OCI-LY1 (cell line): ENCODE measurements around the gene KLHL29.

Experiments
- H2AFZ ChIP-seq: fragments of 200-600 bp; sonication (generic), shearing (Covaris generic); 2 replicates; pipeline ENCODE4 v1.6.0; 2014; ENCODE audit warnings: antibody characterized with exemption, mild to moderate bottlenecking, low read length
- H3F3A ChIP-seq: fragments of 200-600 bp; sonication (generic), shearing (Covaris generic); 2 replicates; pipeline ENCODE4 v1.6.0; 2014; ENCODE audit warnings: mild to moderate bottlenecking, antibody characterized with exemption, low read length, moderate library complexity; ENCODE audit not compliant: insufficient read depth
- H3K27ac ChIP-seq: fragments of 200-600 bp; sonication (generic); 2 replicates; pipeline ENCODE4 v1.5.1; 2014; ENCODE audit warnings: low read length, mixed run types, mild to moderate bottlenecking, low read depth; ENCODE audit not compliant: poor library complexity, severe bottlenecking
- H3K27me3 ChIP-seq: fragments of 200-600 bp; sonication (generic); 2 replicates; pipeline ENCODE4 v1.6.0; 2014; ENCODE audit warnings: antibody characterized with exemption, mild to moderate bottlenecking, low read length, moderate library complexity; ENCODE audit not compliant: insufficient read depth
- H3K36me3 ChIP-seq: fragments of 200-600 bp; sonication (generic); 2 replicates; pipeline ENCODE4 v1.6.1; 2014; ENCODE audit warnings: mild to moderate bottlenecking, antibody characterized with exemption, low read length, moderate library complexity, mixed read lengths; ENCODE audit not compliant: insufficient read depth
- H3K4me1 ChIP-seq: fragments of 200-600 bp; sonication (generic); 2 replicates; pipeline ENCODE4 v1.5.1; 2014; ENCODE audit warnings: mild to moderate bottlenecking, low read length, moderate library complexity; ENCODE audit not compliant: insufficient read depth, severe bottlenecking
- H3K4me2 ChIP-seq: fragments of 200-600 bp; sonication (generic), shearing (Covaris generic); 2 replicates; pipeline ENCODE4 v1.6.1; 2014; ENCODE audit warnings: low read length
- H3K4me3 ChIP-seq: fragments of 200-600 bp; sonication (generic); 2 replicates; pipeline ENCODE4 v1.5.1; 2014; ENCODE audit warnings: low read length, low read depth, mild to moderate bottlenecking, mixed read lengths; ENCODE audit not compliant: poor library complexity, severe bottlenecking
- H3K79me2 ChIP-seq: fragments of 200-600 bp; shearing (Covaris generic); 2 replicates; pipeline ENCODE4 v1.6.1; 2016; ENCODE audit warnings: mixed run types, low read length, mixed read lengths; ENCODE audit not compliant: insufficient read depth
- H3K9ac ChIP-seq: fragments of 200-600 bp; sonication (generic), shearing (Covaris generic); 2 replicates; pipeline ENCODE4 v1.6.1; 2014; ENCODE audit warnings: mild to moderate bottlenecking, low read length, mixed read lengths
- H3K9me2 ChIP-seq: fragments of 200-600 bp; sonication (generic), shearing (Covaris generic); 2 replicates; pipeline ENCODE4 v1.6.1; 2014; ENCODE audit warnings: low read depth, mild to moderate bottlenecking, low read length, mixed read lengths
- H3K9me3 ChIP-seq: fragments of 200-600 bp; shearing (Covaris generic); 2 replicates; pipeline ENCODE4 v1.6.1; 2014; ENCODE audit warnings: low read length, mixed read lengths
- H4K20me1 ChIP-seq: fragments of 200-600 bp; sonication (generic), shearing (Covaris generic); 2 replicates; pipeline ENCODE4 v1.6.0; 2016; ENCODE audit warnings: mild to moderate bottlenecking, low read length; ENCODE audit not compliant: insufficient read depth
- EZH2 ChIP-seq: fragments of 200-600 bp; sonication (generic), shearing (Covaris generic); IDR thresholded peaks from 2 replicates; pipeline ENCODE4 v1.8.0; 2017; ENCODE audit warnings: borderline replicate concordance, mixed run types, mild to moderate bottlenecking, antibody characterized with exemption, low read length, moderate library complexity, mixed read lengths
- TF ChIP-seq, protein P1 (sequence below): fragments of 200-600 bp; sonication (generic), shearing (Covaris generic); IDR thresholded peaks from 2 replicates; pipeline ENCODE4 v1.5.1; 2017; ENCODE audit warnings: mild to moderate bottlenecking, antibody characterized with exemption, low read length, moderate library complexity, mixed read lengths

KLHL29 gene

DNA sequence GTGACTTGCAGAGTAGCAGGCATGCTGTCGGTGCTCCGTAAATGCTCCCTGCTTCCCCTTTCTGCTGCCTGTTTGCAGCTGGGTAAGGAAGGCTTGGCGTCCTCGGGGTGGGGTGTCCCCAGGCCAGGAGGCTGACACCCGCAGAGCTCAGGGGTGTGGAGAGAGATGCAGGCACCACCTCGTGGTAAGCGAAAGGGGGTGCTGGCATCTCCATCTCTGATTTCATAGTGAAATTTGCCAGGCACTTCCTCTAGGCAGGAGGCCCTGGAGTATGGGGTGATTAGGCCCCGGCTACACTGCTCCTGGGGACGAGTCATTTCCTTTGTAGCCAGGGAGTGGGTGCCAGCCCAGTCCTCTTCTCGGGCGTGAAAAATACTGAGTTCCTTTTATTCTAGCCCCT lies 160.4 kb downstream of the KLHL29 start:
- Histone ChIP-seq H3K4me2 (no peak overlapping the region), H3K36me3 (no peaks in the 10 kb centered on the region), H3K27ac (no peak overlapping the region), H3K79me2 (no peaks in the 10 kb centered on the region), H3K4me1 (no peaks in the 10 kb centered on the region), H2AFZ (no peak overlapping the region), H3F3A (no peaks in the 10 kb centered on the region), H4K20me1 (no peaks in the 10 kb centered on the region), H3K27me3 (no peaks in the 10 kb centered on the region), H3K9ac (no peak overlapping the region), H3K9me2 (no peaks in the 10 kb centered on the region), H3K9me3 (no peaks in the 10 kb centered on the region), H3K4me3 (no peak overlapping the region)
- no peak for TF ChIP-seq EZH2
- TF ChIP-seq, protein P1, sequence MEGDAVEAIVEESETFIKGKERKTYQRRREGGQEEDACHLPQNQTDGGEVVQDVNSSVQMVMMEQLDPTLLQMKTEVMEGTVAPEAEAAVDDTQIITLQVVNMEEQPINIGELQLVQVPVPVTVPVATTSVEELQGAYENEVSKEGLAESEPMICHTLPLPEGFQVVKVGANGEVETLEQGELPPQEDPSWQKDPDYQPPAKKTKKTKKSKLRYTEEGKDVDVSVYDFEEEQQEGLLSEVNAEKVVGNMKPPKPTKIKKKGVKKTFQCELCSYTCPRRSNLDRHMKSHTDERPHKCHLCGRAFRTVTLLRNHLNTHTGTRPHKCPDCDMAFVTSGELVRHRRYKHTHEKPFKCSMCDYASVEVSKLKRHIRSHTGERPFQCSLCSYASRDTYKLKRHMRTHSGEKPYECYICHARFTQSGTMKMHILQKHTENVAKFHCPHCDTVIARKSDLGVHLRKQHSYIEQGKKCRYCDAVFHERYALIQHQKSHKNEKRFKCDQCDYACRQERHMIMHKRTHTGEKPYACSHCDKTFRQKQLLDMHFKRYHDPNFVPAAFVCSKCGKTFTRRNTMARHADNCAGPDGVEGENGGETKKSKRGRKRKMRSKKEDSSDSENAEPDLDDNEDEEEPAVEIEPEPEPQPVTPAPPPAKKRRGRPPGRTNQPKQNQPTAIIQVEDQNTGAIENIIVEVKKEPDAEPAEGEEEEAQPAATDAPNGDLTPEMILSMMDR = no peak

DNA sequence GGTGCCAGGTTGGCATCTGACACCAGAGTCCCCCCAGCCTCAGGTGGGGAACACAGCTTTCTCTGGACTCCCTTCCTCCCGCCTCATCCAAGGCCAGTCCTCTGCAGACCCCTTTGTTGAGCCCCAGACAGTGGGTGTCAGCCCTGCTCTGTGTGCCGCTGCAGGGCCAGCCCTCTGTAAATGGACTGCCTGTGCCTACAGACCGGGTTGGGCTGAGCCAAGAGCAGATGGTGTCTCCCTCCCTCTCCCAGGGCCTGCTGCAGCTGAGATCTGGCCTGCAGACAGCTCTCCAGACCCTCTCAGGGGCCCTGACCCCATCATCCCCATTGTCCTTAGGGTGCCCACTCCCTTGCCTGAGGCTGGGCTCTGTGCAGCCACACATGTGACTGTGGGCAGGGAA lies 160.8 kb downstream of the KLHL29 start:
- no peaks in the 10 kb centered on the region for H3K9me2 ChIP-seq
- H3K79me2 ChIP-seq = no peaks in the 10 kb centered on the region
- no peak overlapping the region for H2AFZ ChIP-seq
- H3K27ac ChIP-seq = no peak overlapping the region
- TF ChIP-seq EZH2 = no peak
- TF ChIP-seq, protein P1 = no peak
- H3K4me1 ChIP-seq = no peaks in the 10 kb centered on the region
- H4K20me1 ChIP-seq = no peaks in the 10 kb centered on the region
- H3K4me3 ChIP-seq = no peak overlapping the region
- no peaks in the 10 kb centered on the region for H3K27me3 ChIP-seq
- no peaks in the 10 kb centered on the region for H3F3A ChIP-seq
- H3K4me2 ChIP-seq = no peak overlapping the region
- H3K36me3 ChIP-seq = no peaks in the 10 kb centered on the region
- H3K9ac ChIP-seq = no peak overlapping the region
- H3K9me3 ChIP-seq = no peaks in the 10 kb centered on the region

DNA sequence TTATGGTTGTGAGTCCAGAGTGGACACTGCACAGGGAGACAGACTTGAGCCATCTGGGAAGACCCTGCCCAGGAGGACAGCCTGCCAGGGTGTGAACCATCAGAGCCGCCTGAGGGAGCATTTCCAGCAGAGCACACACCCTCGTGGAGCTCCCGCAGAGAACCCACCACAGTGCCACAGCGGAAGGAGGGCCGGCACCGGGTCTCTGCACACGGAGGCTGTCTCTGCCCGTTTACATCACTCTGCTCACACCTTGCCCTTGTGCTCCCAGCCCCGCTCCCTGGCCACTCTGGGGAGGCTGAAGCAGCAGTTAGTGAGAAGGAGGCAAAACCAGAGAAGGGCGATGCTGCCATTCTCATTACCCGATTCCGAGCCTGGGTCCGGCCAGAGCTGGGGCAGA lies 161.9 kb downstream of the KLHL29 start:
- no peaks in the 10 kb centered on the region for H3K4me1 ChIP-seq
- 0 out of 2 replicates have a peak, but pooled peaks cover 2% of the 10 kb centered on the region for H3K27me3 ChIP-seq
- no peaks in the 10 kb centered on the region for H4K20me1 ChIP-seq
- no peak overlapping the region for H3K4me3 ChIP-seq
- no peak overlapping the region for H3K9ac ChIP-seq
- no peaks in the 10 kb centered on the region for H3F3A ChIP-seq
- no peaks in the 10 kb centered on the region for H3K79me2 ChIP-seq
- H3K36me3 ChIP-seq = no peaks in the 10 kb centered on the region
- H3K9me3 ChIP-seq = no peaks in the 10 kb centered on the region
- H2AFZ ChIP-seq = no peak overlapping the region
- TF ChIP-seq EZH2 = no peak
- TF ChIP-seq, protein P1 = no peak
- H3K4me2 ChIP-seq = no peak overlapping the region
- H3K9me2 ChIP-seq = no peaks in the 10 kb centered on the region
- no peak overlapping the region for H3K27ac ChIP-seq
